HG03039 (cell line): ENCODE measurements around the gene ABO.
"Not testable (repeated sequence)": the region's sequence is repeated elsewhere in the genome, so short reads cannot be mapped to it uniquely, and the experiment has no call there.

Experiments
- ATAC-seq: cut with Tn5 transposase; IDR thresholded peaks from one replicate; pipeline ENCODE4 v1.9.1; 2021; ENCODE audit warnings: mild to moderate bottlenecking, moderate library complexity; ENCODE audit not compliant: unreplicated experiment

The ABO gene

GRCh38 chr9:133264235-133264764, 10.7 kb downstream of the ABO start:
- ATAC-seq: no peak

- no peak for ATAC-seq
Observed at GRCh38 chr9:133263557-133263956, 11.4 kb downstream of the ABO start.

- ATAC-seq: no peak
Observed at GRCh38 chr9:133262226-133262625, 12.8 kb downstream of the ABO start.

- no peak for ATAC-seq
Observed at GRCh38 chr9:133261753-133262120, 13.3 kb downstream of the ABO start.

- ATAC-seq: no peak
Observed at GRCh38 chr9:133261103-133261752, 13.8 kb downstream of the ABO start.

GRCh38 chr9:133260334-133261102, 14.5 kb downstream of the ABO start:
- no peak for ATAC-seq

GRCh38 chr9:133258061-133259015, 16.7 kb downstream of the ABO start:
- no peak for ATAC-seq

- no peak for ATAC-seq
Observed at GRCh38 chr9:133257465-133257956, 17.5 kb downstream of the ABO start.

- ATAC-seq: no peak
Observed at GRCh38 chr9:133256686-133257091, 18.3 kb downstream of the ABO start.

GRCh38 chr9:133256136-133256461, 18.9 kb downstream of the ABO start:
- ATAC-seq: no peak

GRCh38 chr9:133255371-133256135, 19.4 kb downstream of the ABO start:
- ATAC-seq: no peak

GRCh38 chr9:133254471-133254870, 20.5 kb downstream of the ABO start:
- no peak for ATAC-seq

GRCh38 chr9:133253268-133253667, 21.7 kb downstream of the ABO start:
- no peak for ATAC-seq

GRCh38 chr9:133252301-133253020, 22.5 kb downstream of the ABO start:
- ATAC-seq: no peak

GRCh38 chr9:133251773-133252172, 23.2 kb downstream of the ABO start:
- no peak for ATAC-seq

GRCh38 chr9:133251221-133251620, 23.8 kb downstream of the ABO start:
- ATAC-seq: not testable (repeated sequence)

- ATAC-seq: no peak
Observed at GRCh38 chr9:133250741-133251170, 24.2 kb downstream of the ABO start.

GRCh38 chr9:133249337-133249736, 25.7 kb downstream of the ABO start:
- ATAC-seq: no peak

GRCh38 chr9:133248726-133249295, 26.2 kb downstream of the ABO start:
- ATAC-seq: no peak
